ENCODE measurements around the gene YY1. TPM values are rescaled to one million over a fixed set of nuclear protein-coding genes. Genes with fewer than 3 reads are reported as not detected.
A peak's percentile ranks its signal among the peaks of the same experiment; 100 is the strongest.
"Not testable (repeated sequence)": the region's sequence is repeated elsewhere in the genome, so short reads cannot be mapped to it uniquely, and the experiment has no call there.

The YY1 gene
- total RNA-seq, 1 donor from 2014 or later = 43.0 TPM

- Histone ChIP-seq H3K36me3 (no peaks in the 10 kb centered on the region), H3K9me3 (no peaks in the 10 kb centered on the region), H3K4me3 (peak overlapping the region in 1 of 2 donors; percentile 89), H3K27ac (peak overlapping the region; percentile 85), H3K4me1 (peaks cover 47% of the 10 kb centered on the region), H3K27me3 (no peaks in the 10 kb centered on the region)
- no peak for DNase-seq (ENCODE audit: extremely low spot score in 2 of 2)
- no peak for TF ChIP-seq CTCF (IDR thresholded peaks at IDR 0.05)
- intact Hi-C loops (cut with DNase I) = loop anchor here (5.0 kb wide), 1 partner anchor 71 kb away; the partner anchor contains the start of gene YY1
Measured at GRCh38 chr14:100307766-100308426, 69.0 kb downstream of the YY1 start.

GRCh38 chr14:100308427-100308792 lies 69.5 kb downstream of the YY1 start:
- intact Hi-C loops (cut with DNase I) = loop anchor here (5.0 kb wide), 1 partner anchor 71 kb away; the partner anchor contains the start of gene YY1
- H3K27ac ChIP-seq; H3K27me3 ChIP-seq; H3K9me3 ChIP-seq; H3K36me3 ChIP-seq; DNase-seq (ENCODE audit: extremely low spot score in 2 of 2); H3K4me3 ChIP-seq: not testable (repeated sequence)
- peaks cover 47% of the 10 kb centered on the region for H3K4me1 ChIP-seq

GRCh38 chr14:100309028-100309737 lies 70.2 kb downstream of the YY1 start:
- H3K27ac ChIP-seq = no peak overlapping the region
- no peaks in the 10 kb centered on the region for H3K27me3 ChIP-seq
- intact Hi-C loops (cut with DNase I) = loop anchor here (5.0 kb wide), 1 partner anchor 72 kb away; the partner anchor contains the start of gene YY1
- no peak for DNase-seq (ENCODE audit: extremely low spot score in 2 of 2)
- no peaks in the 10 kb centered on the region for H3K36me3 ChIP-seq
- H3K4me3 ChIP-seq = no peak overlapping the region
- H3K9me3 ChIP-seq = no peaks in the 10 kb centered on the region
- H3K4me1 ChIP-seq = peaks cover 42% of the 10 kb centered on the region
- no peak for TF ChIP-seq POLR2AphosphoS5 (IDR thresholded peaks at IDR 0.05; ENCODE audit: insufficient read depth in 1 of 2, low read depth in 1 of 2)
- no peak for TF ChIP-seq POLR2A (IDR thresholded peaks at IDR 0.05)
- no peak for TF ChIP-seq CTCF (IDR thresholded peaks at IDR 0.05)

- H3K36me3 ChIP-seq; DNase-seq (ENCODE audit: extremely low spot score in 2 of 2); intact Hi-C loops (cut with DNase I); H3K4me3 ChIP-seq; H3K9me3 ChIP-seq; H3K27ac ChIP-seq; H3K27me3 ChIP-seq: not testable (repeated sequence)
- peaks cover 30% of the 10 kb centered on the region for H3K4me1 ChIP-seq
Measured at GRCh38 chr14:100312110-100312876, 73.3 kb downstream of the YY1 start.

GRCh38 chr14:100312877-100313400 lies 74.0 kb downstream of the YY1 start:
- Histone ChIP-seq H3K36me3 (no peaks in the 10 kb centered on the region), H3K4me1 (peaks cover 30% of the 10 kb centered on the region), H3K27me3 (no peaks in the 10 kb centered on the region), H3K27ac (no peak overlapping the region), H3K4me3 (no peak overlapping the region), H3K9me3 (no peaks in the 10 kb centered on the region)
- no peak for DNase-seq (ENCODE audit: extremely low spot score in 2 of 2)
- intact Hi-C loops (cut with DNase I) = no loop called here
- TF ChIP-seq POLR2AphosphoS5 (IDR thresholded peaks at IDR 0.05; ENCODE audit: insufficient read depth in 1 of 2, low read depth in 1 of 2) (no peak), POLR2A (IDR thresholded peaks at IDR 0.05) (no peak), CTCF (IDR thresholded peaks at IDR 0.05) (no peak)

All from vagina (tissue), 2 donors.